NOMO-1 treated with DMSO at 0.1 percent for 48 hours (cell line): ENCODE measurements around the gene DRICH1.
A peak's percentile ranks its signal among the peaks of the same experiment; 100 is the strongest.
"Not testable (repeated sequence)": the region's sequence is repeated elsewhere in the genome, so short reads cannot be mapped to it uniquely, and the experiment has no call there.

Experiments used
- DNase-seq: peaks from one replicate; lab custom pipeline; 2025; ENCODE audit not compliant: unreplicated experiment; lab: John Stamatoyannopoulos, UW

The DRICH1 gene

DNA sequence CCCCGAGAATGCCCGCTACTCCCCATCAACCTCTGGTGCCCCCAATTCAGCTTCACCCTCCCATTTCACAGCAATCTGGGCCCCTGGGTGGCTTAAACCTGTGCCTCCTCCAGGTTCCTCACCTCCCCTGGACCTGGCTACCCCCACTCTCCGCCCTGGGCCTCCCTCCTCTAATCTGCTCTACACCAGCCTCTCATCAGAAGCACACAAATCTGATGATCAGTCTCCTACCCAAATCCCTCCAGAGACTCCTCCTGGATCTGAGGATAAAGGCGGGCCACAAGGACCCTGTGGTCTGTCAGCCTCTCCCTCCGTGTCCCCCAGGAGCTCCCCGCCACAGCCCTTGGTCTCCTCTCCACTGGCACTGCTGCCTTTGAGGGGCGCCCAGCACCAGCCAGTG lies 28.9 kb downstream of the DRICH1 start:
- no peak for DNase-seq

DNA sequence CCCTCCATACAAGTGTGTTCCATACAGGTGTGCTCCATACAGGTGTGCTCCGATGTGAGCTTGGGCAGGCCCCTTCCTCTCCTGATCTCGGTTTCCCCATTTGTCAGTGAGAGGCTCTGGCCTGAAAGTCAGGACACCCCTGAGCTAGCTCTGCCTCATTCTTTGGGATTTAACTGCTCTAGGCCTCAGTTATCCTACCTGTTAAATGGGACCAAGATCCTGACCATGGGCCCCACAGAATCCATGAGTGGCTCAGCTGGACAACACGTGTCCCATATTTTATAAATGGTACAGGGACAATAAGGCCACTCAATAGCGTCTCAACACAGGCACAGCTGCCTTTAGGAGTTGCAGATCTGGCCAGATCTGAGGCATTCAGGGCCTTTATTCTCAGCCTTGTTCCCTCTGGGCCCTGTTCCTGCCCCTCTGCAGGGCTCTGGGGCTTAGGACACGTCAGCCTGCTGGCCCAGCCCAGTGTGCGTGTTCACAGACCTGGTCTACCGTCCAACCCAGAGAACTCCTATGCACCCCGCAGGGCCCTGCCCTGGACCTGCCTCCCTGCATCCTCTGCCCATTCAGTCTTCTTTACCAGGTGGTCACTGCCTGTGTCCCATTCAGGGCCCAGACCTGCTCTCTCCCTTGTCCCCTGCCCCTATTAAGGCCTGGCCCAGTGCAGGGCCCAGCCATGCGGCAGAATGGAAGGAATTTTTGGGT lies 33.2 kb downstream of the DRICH1 start:
- no peak for DNase-seq

DNA sequence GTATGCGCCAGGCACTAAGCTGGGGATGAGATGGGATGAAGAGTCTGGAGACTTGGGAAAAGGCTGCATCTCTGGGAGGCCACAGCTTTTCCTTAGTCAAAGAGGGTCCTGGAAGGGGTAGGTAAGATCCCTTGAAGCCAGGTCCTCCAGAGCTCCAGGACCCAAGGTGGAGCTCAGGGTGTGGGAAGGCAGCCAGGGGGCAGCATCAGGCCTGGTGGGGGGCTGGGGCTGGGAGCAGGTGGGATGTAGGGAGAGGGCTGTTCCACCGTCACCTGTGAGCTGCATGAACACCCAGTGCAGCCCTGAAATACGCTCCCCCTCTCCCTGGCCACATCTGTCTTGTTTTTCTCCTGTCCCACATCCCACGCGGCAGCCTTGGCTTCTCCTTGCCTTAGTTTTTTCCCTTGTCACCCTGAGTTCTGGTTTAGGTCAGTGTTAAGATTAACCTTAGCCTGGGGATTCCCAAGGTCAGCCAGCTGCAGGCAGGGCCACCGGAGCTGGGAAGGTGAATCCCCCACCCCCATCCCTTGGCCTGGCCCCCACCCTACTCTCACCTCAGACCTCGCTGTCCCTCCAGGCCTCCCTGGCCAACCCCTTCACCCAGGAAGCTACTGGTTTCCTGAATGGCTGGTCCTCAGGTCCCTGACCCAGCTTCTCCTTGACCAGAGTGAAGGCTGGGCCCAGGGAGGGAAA lies 34.4 kb downstream of the DRICH1 start:
- DNase-seq: not testable (repeated sequence)

DNA sequence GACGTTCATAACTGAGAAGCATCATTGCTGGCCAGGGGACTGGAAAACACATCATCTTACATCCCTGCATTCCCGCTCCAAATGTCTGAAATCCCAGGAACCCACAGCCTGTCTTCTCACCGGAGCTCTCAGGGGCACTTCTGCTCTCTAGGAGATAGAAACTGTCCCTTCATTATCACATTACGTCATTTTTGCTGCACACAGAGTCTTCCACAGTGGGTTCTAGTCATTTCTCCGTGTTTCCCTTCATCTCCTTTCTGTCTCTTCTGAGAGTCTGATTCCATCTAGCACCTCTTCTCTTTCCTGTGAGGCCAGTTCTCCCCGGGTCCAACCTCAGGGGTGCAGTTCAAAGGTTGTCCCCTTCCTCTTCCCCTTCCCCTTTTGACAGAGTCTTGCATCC lies 36.2 kb downstream of the DRICH1 start:
- DNase-seq: not testable (repeated sequence)

GRCh38 chr22:23591846-23592245 lies 40.3 kb downstream of the DRICH1 start:
- DNase-seq: no peak

GRCh38 chr22:23591201-23591791 lies 40.8 kb downstream of the DRICH1 start:
- DNase-seq: peak; percentile 18

- no peak for DNase-seq
These were observed 48.3 kb downstream of the DRICH1 start for GRCh38 chr22:23583836-23584235.

DNA sequence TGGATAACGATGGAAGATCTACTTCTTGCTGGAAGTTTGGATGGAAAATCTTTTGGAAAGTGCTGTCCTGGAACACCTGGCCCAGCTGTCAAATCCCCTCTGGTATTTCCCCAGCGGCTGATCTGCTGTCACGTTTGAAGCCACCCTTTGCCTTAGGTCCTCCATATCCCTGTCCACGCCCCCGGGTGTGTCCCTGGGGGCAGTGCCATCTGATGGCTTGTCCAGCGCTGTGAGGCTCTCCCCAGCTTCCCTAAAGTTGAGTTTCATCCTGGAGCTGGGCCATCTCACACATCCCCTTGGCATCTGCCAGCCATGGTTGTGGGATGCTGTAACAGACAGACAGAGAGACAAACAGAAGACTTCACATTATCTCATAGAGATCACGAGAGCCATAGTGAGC lies 49.0 kb downstream of the DRICH1 start:
- DNase-seq: no peak

DNA sequence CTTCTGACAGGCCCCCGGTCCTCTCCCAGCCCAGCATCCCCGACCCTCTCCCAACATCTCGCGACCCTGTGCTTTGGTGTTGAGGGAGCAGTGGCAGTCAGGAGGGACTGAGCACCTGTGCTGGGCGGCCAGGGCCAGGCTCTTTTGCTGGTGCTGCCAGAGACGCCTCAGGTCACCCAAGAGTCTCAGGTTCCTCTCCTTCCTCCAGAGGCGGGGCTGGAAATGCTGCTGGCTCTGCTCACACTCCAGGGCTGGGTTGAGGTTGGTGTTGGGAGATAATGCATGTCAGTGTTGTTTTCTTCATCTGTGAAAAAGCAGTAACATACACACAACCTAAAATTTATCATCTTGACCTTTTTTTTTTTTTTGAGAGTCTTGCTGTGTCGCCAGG lies 50.9 kb downstream of the DRICH1 start:
- DNase-seq: no peak

DNA sequence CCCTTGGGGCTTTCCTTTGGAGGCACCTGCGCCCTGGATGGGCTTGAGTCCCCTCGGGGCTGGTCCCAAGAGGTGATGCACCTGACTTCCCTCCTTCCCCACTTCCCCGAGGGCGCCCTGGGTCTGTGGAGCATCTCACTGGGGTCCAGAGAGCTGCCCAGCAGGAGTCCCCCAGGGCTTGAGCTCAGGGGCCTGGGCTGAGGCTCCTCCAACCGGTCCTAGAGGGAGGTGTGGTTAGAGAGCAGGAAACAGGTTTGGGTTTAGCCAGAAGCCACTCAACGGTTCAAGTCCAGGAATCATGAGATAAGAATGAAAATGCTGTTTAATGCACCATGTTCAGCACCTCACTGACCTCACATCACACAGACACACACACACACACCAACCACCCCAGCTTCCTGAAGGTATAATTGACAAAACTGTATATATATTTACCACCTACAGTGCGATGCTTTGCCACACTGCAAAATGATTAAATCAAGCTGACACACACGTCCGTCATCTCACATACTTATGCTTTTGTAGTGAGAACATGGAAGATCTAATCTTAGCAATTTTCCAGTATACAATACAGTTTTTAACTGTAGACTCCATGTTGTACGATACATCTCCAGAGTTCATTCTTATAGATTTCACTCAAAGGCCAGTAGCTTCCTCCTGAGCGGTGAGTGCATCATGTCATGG lies 51.4 kb downstream of the DRICH1 start:
- no peak for DNase-seq

GRCh38 chr22:23579870-23580575 lies 52.1 kb downstream of the DRICH1 start, which contains the start of gene IGLL1:
Gene IGLL1 (minus strand): TSS chr22:23580290. CDS start chr22:23580190, 100 bp downstream.
- DNase-seq: no peak

DNA sequence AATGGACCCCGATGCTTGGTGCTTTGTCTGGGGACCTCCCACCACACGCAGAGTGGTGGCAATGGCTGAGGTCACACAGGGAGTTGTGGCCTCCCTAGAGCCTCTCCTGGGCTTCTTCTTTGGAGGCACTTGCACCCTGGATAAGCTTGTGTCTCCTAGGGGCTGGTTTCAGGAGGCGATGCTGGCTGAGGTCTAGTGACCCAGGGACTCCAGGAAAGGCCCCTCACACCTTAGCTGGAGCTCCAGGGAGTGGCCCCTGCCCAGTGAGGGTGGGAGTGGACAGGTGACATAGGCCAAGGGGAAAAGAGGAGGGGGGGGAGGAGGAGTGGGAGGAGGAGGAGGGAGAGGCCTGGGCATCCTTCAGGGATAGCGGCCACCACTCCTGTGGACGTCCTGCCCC lies 52.8 kb downstream of the DRICH1 start:
- DNase-seq: no peak

GRCh38 chr22:23578306-23578705 lies 53.8 kb downstream of the DRICH1 start:
- DNase-seq: no peak

GRCh38 chr22:23576681-23577080 lies 55.4 kb downstream of the DRICH1 start:
- no peak for DNase-seq

GRCh38 chr22:23575601-23576000 lies 56.5 kb downstream of the DRICH1 start:
- DNase-seq: no peak

- DNase-seq: no peak
These were observed 57.2 kb downstream of the DRICH1 start for GRCh38 chr22:23574877-23575276.

DNA sequence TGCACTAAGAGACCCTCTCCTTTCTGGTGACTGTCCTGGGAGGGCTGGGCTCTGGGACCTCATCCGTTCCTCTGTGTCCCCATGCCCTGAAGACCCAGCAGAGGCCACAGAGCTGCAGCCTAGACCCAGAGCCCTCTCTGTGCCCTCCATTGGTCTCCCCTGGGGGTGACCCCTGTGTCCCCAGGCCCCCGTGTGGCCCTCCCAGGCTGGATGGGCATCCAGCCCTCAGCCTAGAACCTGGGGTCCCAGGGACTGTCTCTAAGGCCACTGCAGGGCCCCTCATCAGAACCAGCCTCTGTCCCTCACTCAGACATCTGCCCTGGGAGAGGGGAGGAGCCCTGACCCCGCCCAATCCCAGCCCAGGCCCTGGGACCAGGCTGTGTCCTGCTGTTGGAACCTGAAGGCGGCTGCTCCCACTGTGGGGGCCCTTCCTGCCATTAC lies 57.7 kb downstream of the DRICH1 start:
- DNase-seq: no peak

DNA sequence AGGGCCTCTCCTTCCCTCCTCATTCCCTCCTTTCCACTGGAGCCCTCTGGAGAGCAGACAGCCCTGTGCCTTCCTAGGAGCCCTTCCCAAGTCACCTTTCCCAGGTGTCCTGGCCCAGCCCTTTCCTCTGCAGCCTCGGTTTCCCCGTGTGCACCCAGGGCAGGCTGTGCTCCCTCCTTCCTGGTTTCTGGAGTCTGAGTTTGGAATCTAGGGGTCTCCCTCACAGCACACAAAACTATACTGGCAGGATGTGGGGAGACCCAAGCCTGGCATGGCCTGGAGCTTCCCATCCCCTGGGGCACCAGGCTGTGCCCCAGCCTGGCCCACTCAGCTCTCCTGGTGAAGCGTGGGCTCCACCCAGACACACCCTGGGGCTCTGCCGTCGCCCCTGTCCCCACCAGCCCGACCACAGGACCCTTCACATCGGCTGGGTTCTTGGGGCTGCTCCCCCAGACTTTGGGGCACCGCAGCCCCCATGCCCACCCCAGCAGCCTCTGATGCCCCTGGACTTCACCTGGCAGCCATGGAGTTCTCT lies 58.4 kb downstream of the DRICH1 start:
- DNase-seq: not testable (repeated sequence)

DNA sequence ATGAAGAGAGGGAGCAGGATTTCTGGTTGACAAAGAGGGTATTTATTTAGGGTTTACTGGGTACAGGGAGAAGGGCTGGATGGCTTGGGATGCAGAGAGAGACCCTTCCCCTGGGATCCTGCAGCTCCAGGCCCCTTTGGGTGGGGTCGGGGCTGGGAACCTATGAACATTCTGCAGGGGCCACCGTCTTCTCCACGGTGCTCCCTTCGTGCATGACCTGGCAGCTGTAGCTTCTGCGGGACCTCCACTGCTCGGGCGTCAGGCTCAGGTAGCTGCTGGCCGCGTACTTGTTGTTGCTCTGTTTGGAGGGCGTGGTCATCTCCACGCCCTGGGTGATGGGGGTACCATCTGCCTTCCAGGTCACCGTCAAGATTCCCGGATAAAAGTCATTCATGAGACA lies 59.0 kb downstream of the DRICH1 start:
- not testable (repeated sequence) for DNase-seq

DNA sequence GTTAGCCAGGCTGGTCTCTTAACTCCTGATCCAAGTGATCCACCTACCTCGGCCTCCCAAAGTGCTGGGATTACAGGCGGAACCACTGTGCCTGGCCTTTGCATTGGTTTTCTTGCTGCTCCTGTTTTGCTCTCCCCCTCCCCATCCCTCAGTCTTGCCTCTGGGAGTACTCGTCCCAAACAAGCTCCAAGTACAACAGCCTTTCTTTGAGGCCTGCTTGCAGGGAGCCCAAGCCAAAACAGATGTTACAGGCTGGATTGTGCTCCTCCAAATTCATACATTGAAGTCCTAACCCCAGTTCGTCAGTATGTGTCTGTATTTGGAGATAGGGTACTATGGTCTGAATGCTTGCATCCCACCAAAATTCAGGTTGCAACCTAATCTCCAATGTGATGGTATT lies 60.6 kb downstream of the DRICH1 start:
- DNase-seq: no peak

DNA sequence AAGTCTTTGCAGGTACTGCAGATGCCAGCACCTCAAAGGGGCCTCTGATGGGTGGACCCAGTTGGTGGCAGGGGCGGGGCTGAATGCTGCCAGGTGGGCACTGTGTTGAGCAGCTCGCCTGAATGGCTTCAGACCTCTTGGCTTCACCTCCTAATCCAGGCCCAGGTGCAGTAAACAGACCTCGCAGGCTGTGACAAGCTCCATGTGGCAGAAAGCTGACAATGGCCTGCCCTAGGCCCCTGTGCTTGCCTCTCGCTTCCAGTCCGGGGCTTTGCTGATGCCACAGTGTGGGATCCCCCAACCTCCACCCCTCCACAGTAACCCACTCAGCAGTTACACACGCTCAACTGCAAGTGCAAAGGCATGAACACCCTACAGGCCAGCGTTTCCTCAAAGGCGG lies 61.4 kb downstream of the DRICH1 start:
- DNase-seq: no peak
